Measurements from ENCODE around the gene CCDC40. TPM values are rescaled to one million over a fixed set of nuclear protein-coding genes. Genes with fewer than 3 reads are reported as not detected.

Gene CCDC40
- total RNA-seq, 1 experiment from 2014 or later = 3.9 TPM

GRCh38 chr17:80126449-80126715 lies 89.9 kb downstream of the CCDC40 start:
- no peaks in the 10 kb centered on the region for H3K27me3 Mint-ChIP-seq (ENCODE audit: insufficient read depth, unreplicated experiment)
- Histone ChIP-seq H3K36me3 (ENCODE audit: control insufficient read depth, insufficient read depth, low read length) (no peaks in the 10 kb centered on the region), H3K9me3 (no peaks in the 10 kb centered on the region), H3K27me3 (replicated peaks; ENCODE audit: control insufficient read depth, insufficient read depth, low read length) (no peaks in the 10 kb centered on the region), H3K4me1 (0 out of 2 replicates have a peak, but pooled peaks cover 4% of the 10 kb centered on the region), H3K4me3 (ENCODE audit: low read depth, low read length) (no peak overlapping the region)
- intact Hi-C loops (cut with micrococcal nuclease; ENCODE audit: unreplicated experiment) = loop anchor here (5.0 kb wide), 1 partner anchor 119 kb away; no protein-coding TSS in a partner anchor
- no peak for DNase-seq
- H3K27ac Mint-ChIP-seq (ENCODE audit: unreplicated experiment) = no peak overlapping the region
- H3K4me3 Mint-ChIP-seq (ENCODE audit: unreplicated experiment) = no peak overlapping the region
- H3K36me3 Mint-ChIP-seq (ENCODE audit: insufficient read depth, unreplicated experiment) = peaks cover 3% of the 10 kb centered on the region
- ChIA-PET POLR2A (no interaction called here), CTCF (interaction anchor here (1.9 kb wide), 1 partner anchor 25 kb away, joined by 8 read pairs; the partner anchor contains the start of gene GAA)
- no peaks in the 10 kb centered on the region for H3K9me3 Mint-ChIP-seq (ENCODE audit: unreplicated experiment)
- H3K4me1 Mint-ChIP-seq (ENCODE audit: low read depth, unreplicated experiment) = peaks cover 16% of the 10 kb centered on the region
- no peak for TF ChIP-seq CTCF (IDR thresholded peaks at IDR 0.05; ENCODE audit: insufficient read depth in 1 of 2, low read depth in 1 of 2, low read length in 1 of 2, severe bottlenecking in 1 of 2, unreplicated experiment in 1 of 2)
- BruUV-seq (replicated peaks) = no TSS peak

GRCh38 chr17:80129006-80129565 lies 92.6 kb downstream of the CCDC40 start:
- Histone ChIP-seq H3K27me3 (replicated peaks; ENCODE audit: control insufficient read depth, insufficient read depth, low read length) (no peaks in the 10 kb centered on the region), H3K4me3 (ENCODE audit: low read depth, low read length) (no peak overlapping the region), H3K36me3 (ENCODE audit: control insufficient read depth, insufficient read depth, low read length) (no peaks in the 10 kb centered on the region; the same call in 1 of the 2 replicates), H3K4me1 (peaks cover 4% of the 10 kb centered on the region; the same call in 1 of the 2 replicates), H3K9me3 (no peaks in the 10 kb centered on the region)
- POLR2A ChIA-PET = interaction anchor here (0.6 kb wide), 1 partner anchor 1144 kb away, joined by 7 read pairs; no protein-coding TSS in a partner anchor
- intact Hi-C loops (cut with micrococcal nuclease; ENCODE audit: unreplicated experiment) = loop anchor here (5.0 kb wide), 1 partner anchor 122 kb away; no protein-coding TSS in a partner anchor
- peaks cover 24% of the 10 kb centered on the region for H3K36me3 Mint-ChIP-seq (ENCODE audit: insufficient read depth, unreplicated experiment)
- H3K4me3 Mint-ChIP-seq (ENCODE audit: unreplicated experiment) = no peak overlapping the region
- peak in 1 of 2 experiments; percentile 17 for DNase-seq
- no peaks in the 10 kb centered on the region for H3K27me3 Mint-ChIP-seq (ENCODE audit: insufficient read depth, unreplicated experiment)
- no TSS peak for BruUV-seq (replicated peaks)
- no peak overlapping the region for H3K27ac Mint-ChIP-seq (ENCODE audit: unreplicated experiment)
- H3K4me1 Mint-ChIP-seq (ENCODE audit: low read depth, unreplicated experiment) = peaks cover 20% of the 10 kb centered on the region
- no peak for TF ChIP-seq CTCF (IDR thresholded peaks at IDR 0.05; ENCODE audit: insufficient read depth in 1 of 2, low read depth in 1 of 2, low read length in 1 of 2, severe bottlenecking in 1 of 2, unreplicated experiment in 1 of 2)
- no peaks in the 10 kb centered on the region for H3K9me3 Mint-ChIP-seq (ENCODE audit: unreplicated experiment)
- CTCF ChIA-PET = interaction anchor here (0.6 kb wide), 2 partner anchors 120 to 449 kb away, joined by 3 to 4 read pairs; no protein-coding TSS in a partner anchor

GRCh38 chr17:80130992-80131391 lies 94.5 kb downstream of the CCDC40 start:
- H3K27me3 ChIP-seq (replicated peaks; ENCODE audit: control insufficient read depth, insufficient read depth, low read length) = no peaks in the 10 kb centered on the region
- CTCF ChIA-PET = interaction anchor here (0.6 kb wide), 1 partner anchor 323 kb away, joined by 3 read pairs; no protein-coding TSS in a partner anchor
- Mint-ChIP-seq H3K27me3 (ENCODE audit: insufficient read depth, unreplicated experiment) (no peaks in the 10 kb centered on the region), H3K27ac (ENCODE audit: unreplicated experiment) (no peak overlapping the region), H3K4me1 (ENCODE audit: low read depth, unreplicated experiment) (peaks cover 13% of the 10 kb centered on the region), H3K36me3 (ENCODE audit: insufficient read depth, unreplicated experiment) (peaks cover 43% of the 10 kb centered on the region), H3K4me3 (ENCODE audit: unreplicated experiment) (no peak overlapping the region), H3K9me3 (ENCODE audit: unreplicated experiment) (no peaks in the 10 kb centered on the region)
- POLR2A ChIA-PET = no interaction called here
- intact Hi-C loops (cut with micrococcal nuclease; ENCODE audit: unreplicated experiment) = no loop called here
- TF ChIP-seq CTCF (IDR thresholded peaks at IDR 0.05; ENCODE audit: insufficient read depth in 1 of 2, low read depth in 1 of 2, low read length in 1 of 2, severe bottlenecking in 1 of 2, unreplicated experiment in 1 of 2) = no peak
- no peaks in the 10 kb centered on the region for H3K9me3 ChIP-seq
- no peaks in the 10 kb centered on the region; the same call in 1 of the 2 replicates for H3K4me1 ChIP-seq
- no peak overlapping the region for H3K4me3 ChIP-seq (ENCODE audit: low read depth, low read length)
- BruUV-seq (replicated peaks) = no TSS peak
- H3K36me3 ChIP-seq (ENCODE audit: control insufficient read depth, insufficient read depth, low read length) = peaks cover 3% of the 10 kb centered on the region
- no peak for DNase-seq
